Activated CD4-positive, alpha-beta T cell treated with anti-CD3 and anti-CD28 coated beads, Interleukin-10, Interleukin-2, amounts not matched to agents 100 ng/mL and 50 ng/mL, durations not matched to agents 16 hours and 8 hours (primary cell): ENCODE results near the gene HTR1E.
"Not testable (repeated sequence)": the region's sequence is repeated elsewhere in the genome, so short reads cannot be mapped to it uniquely, and the experiment has no call there.

ENCODE experiments used
- DNase-seq: peaks from one replicate; pipeline ENCODE4 v3.0.0-alpha.2; 2020

The HTR1E gene, protein sequence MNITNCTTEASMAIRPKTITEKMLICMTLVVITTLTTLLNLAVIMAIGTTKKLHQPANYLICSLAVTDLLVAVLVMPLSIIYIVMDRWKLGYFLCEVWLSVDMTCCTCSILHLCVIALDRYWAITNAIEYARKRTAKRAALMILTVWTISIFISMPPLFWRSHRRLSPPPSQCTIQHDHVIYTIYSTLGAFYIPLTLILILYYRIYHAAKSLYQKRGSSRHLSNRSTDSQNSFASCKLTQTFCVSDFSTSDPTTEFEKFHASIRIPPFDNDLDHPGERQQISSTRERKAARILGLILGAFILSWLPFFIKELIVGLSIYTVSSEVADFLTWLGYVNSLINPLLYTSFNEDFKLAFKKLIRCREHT

DNA sequence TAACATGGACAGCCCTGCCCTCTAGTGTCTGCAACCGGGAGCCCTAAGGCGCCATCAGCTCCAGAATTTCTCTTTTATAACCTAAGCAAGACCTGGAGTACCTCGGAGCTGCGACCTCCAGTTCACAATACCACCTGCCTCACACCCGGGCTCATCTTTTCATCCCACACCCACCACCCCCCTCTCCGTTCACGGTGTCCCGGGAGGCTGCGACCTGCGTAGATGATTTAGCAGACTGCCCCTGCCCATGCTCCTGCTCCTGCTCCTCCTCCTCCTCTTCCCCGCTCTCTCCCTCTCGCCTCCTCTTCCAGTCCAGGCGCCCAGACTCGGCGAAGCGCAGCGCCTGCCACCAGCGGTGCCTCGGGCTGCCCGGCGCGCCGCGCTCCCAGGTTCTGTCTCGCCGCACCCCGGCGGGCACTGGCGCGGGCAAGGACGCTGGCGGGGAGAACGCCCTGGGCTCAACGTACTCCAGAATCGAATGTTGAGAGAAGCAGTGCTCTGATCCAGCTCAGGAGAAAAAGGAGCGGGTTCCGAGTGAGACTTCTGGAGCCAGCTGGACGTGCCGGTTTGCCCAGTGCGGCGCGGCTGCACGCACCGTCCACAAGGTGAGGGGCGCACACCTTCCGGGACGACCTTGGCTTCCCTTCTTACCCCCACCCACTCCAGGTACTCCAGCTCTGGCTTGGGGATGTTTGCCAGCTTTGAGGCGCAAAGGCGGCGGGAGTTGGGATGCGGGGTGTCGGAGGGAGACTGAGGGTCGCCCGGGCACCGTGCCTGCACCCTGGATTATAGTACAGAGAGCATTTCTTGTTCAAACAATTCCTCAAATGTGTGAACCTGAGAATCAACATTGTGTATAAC, at the start of gene HTR1E:
TSS of gene HTR1E (plus strand) at position 310 of the 861 bp plus-strand sequence. CDS start 77,807 bp downstream, outside the sequence.
- DNase-seq, result peak; percentile 32

DNA sequence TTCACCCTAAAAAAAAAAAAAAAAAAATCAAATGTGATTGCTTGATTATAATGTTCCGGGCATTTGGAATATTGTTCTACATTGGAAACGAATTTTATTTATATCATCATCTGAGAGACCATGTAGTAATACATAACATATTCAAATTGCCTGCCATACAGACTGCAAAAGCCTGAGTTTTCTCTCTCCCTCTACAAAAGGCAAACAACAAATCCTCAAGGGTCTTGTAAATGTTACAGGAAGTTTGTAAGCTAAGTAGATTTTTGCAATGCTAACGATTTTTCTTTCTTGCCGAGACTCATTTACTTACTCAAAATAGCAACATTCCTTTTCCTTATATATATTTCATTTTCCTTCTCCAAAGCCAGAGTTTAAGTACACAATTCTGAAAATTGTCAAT, 49.0 kb upstream of the HTR1E start:
- no peak for DNase-seq

DNA sequence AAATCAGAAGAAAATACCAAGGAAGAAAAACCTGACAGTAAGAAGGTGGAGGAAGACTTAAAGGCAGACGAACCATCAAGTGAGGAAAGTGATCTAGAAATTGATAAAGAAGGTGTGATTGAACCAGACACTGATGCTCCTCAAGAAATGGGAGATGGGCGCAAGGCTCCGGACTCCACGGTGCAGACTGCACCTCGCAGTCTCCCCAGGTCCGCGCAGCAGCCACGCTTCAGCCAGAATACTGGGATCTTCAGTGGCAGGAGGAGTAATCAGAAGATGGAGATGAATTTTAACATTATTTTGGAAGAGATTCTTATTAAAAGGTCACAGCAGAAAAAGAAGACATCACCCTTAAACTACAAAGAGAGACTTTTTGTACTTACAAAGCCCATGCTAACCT, 40.1 kb upstream of the HTR1E start:
- not testable (repeated sequence) for DNase-seq

DNA sequence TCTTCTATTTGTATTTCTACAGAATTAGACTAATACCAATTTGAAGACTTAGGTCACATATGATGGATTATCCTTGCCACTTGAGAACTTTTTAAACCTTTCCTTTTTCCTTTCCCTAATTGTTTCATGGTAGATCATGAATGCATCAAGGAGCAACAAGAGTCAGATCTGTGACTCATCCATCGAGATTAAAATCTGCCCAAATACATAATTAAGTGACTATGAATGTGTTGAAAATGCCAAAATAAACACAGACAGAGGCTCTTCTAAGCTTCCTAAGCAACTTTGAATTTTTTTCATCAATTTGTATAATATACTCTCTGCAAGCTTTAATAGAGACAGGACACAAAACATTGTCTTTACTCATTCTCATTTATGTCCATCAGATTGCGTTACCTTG, 23.5 kb upstream of the HTR1E start:
- no peak for DNase-seq

DNA sequence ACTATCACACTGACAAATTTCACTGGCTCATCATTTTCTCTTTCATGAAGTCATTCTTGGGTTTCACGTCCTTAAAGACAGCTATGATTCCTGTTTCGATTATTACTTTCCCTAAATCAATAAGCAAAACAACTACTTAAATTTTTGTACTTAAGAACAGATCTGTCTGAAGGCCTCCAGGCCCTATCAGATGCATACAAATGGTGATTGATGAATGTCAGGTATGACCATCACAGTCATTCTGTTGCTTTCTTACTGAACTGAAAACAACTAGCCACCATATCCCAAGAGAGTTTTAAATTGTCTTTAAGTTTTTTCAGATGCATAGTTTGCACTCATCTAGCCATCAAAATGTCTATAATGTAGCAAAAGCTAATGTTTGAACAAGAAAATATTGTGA, 20.9 kb upstream of the HTR1E start:
- DNase-seq, result no peak

DNA sequence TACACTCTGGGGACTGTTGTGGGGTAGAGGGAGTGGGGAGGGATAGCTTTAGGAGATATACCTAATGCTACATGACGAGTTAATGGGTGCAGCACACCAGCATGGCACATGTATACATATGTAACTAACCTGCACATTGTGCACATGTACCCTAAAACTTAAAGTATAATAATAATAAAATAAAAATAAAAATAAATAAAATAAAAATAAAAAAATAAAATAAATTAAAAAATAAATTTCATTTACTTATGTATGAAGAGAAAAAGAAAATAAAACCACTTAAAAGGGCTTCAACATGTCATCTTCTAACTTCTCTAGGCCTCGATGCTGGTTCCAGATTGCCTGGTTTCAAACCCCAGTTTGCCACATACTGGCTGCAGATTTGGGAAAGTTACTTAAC, 10.2 kb upstream of the HTR1E start:
- not testable (repeated sequence) for DNase-seq

DNA sequence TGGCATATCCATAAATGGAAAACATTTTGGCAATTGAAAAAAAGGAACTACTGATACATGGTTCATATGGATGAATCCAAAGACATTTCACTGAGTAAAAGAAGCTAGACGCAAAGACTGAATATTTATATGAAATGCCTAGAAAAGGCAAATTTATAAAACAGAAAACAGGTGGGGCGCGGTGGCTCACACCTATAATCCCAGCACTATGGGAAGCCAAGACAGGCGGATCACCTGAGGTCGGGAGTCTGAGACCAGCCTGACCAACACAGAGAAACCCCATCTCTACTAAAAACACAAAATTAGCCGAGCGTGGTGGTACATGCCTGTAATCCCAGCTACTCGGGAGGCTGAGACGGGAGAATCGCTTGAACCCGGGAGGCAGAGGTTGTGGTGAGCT, 9.5 kb upstream of the HTR1E start:
- not testable (repeated sequence) for DNase-seq

DNA sequence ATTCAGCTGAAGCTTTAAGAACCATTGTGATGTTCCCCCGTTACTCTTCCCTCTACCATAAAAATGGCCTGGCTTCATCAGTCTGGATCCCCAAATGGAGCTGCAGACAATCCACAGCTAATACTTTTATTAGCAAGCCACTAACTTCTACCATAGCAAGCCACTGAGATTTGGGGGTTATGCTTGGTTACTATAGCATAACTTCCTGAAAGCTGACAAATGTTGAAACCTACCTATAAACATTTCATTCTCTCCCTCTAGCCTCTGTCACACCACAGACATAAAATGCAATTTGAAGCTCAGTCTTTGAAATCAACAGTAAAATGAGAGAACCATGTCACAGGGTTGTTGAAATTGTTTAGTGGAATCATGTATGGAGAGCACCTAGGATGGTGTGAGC, 3.0 kb upstream of the HTR1E start:
- DNase-seq, result no peak

DNA sequence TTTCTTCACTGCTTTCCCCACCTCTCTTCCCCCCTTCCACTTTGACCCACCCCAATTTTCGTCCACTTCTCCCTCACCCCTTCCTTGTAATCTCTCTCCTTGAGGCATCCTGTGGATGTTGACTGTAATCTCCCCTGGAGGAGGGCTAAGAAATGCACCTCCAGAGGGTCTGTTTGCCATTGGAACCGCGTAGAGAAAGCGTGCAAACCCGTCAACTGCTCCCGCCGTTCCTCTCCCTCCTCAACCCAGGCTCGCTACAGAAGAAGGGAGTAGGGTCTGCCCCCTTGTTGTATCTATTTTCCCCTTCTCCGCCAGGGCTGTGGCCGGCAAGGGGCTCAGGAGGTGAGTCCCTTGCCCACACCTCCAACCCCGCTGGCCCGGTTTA, 502 bp upstream of the HTR1E start:
- no peak for DNase-seq

DNA sequence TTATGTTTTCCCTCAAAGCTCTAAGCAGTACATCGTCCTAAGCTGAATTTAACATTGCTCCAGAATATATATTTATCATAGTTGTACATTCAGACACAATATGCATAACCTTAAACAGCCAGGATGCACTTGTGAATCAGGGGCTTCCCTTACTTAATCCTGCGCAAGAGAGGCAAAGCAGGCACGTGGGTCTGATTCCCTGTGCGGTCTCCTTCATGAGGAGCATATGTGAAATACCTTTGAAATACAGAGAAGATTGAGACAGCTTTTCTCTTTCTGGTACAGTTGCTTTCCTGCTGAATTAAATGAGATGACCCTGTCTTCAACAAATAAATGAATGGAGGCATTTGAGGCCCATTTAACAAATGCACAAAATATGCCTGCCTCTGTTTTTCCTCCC, 1.5 kb downstream of the HTR1E start:
- no peak for DNase-seq

DNA sequence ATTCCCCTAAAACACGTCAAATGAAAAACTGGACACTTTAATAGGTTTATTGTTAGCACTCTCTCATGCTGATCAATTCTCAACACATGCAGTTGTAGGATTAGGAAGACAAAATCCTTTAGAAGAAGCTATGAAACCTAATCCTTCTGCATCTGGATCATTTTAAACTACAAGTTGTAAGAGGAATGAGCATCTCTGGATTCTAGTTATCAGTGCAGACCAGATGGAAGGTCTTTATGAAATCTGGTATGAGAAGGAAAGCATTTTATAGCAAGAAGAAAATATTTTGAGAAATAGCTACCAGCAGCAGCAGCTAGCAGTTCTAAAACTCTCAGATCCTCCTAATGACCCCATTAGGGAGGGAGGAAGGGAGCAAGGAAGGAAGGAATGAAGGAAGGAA, 4.1 kb downstream of the HTR1E start:
- no peak for DNase-seq

DNA sequence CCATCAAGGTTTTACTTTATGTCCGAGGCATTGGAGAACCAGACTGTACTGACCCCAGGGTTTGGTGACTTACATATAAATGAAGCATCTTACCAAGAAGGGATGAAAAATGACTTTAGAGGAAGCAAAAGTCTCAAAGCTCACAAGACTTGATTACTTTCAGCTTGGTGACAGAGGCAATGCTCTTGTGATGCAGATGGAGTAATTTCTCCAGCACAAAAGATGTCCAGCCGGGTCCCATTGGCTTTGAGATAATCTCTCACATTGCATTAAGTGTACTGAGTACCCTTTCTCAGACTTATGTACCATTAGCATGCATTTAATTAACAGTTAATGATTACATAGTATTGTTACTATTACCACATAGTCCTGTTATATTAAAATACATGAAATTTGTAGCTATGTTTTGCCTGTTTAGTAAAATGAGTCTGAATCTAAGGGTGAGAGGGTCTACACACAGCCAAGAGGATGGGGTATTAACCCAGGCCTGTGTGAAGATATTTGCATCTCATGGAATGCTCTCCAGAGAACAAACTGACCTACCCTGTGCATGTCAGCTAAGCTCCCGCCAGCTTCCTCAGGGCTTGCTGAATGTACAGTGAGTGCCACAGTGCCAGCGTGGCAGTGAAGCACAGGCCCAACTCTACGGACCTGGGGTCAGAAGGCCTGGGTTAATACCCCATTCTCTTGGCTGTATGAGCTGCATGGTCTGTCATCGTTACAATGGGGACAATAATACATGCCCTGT, 5.6 kb downstream of the HTR1E start:
- no peak for DNase-seq

DNA sequence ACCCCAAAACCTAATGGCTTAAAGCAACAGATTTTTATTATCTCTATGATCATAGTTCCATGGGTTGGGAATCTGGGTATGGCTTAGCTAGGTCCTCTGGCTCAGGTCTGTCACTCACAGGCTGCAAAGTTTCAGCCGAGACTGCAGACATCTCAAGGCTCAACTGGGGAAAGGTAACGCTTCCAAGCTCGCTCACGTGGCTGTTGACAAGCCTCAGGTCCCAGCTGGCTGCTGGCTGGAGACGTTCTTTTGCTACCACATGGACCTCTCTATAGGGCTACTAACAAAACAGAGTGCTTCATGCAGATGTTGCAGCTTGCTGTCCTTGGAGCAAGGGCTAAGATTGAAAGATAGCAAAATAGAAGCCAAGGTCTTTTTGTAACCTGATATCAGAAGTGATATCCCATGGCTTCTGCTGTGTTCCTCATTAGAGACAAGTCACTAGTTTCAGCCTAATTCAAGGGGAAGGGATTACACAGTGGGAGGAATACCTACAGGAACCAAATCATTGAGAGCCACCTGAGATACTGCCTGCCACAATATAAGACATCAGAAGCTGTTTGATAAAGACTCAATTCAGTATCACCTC, 6.6 kb downstream of the HTR1E start:
- no peak for DNase-seq

DNA sequence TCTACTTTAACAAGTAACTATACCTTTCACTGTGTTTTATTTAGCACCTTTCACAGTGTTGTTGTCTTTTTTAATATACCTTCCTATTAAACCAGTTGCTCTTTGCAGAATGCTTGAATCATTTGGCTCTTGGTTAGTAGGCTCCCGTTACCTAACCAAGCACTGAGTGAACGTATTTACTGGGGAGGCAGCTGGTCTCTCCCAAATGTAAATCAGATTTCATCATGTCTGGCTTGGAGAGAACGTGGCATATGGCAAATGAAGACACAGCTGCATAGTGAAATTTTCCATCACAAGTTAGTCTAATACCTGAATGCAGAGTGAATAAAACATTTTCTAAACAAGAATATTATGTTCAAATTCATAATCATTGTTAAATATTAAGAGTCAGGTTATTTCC, 12.4 kb downstream of the HTR1E start:
- DNase-seq, result no peak

DNA sequence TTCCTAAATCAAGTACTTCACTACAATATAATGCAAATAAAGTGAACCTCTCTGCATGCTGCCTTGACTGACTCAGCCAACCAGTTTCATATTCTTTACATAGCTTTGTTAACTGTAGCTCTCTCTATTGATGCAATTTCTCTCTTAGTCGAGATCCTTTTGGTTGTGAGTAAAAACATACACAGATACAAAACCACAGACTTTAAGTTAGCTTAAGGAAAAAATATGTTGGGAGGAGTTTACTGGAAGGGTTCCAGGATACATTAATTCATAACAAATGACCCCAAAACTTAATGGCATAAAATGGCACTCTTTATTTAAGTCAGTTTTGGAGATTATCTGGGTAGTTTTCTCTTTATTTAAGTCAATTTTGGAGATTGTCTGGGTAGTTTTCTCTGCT, 15.7 kb downstream of the HTR1E start:
- DNase-seq, result no peak

DNA sequence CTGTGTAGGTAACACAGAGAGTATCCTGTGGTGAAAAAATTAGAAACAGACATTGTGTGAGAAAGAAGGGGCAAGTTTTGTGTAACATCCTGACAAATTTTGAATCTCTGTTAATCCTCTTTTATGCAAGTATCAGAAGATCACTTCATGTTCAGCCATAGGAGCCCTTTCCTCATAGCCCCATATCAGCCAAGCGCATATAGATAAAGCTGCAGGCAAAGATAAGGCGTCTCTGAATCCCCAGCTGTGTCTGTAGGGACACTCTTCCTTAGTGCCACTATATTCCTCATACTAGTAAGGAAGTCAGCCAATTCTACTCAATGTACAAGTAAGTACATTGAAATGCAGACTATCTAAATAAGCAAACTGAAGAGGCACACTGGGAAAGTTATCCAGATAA, 22.3 kb downstream of the HTR1E start:
- DNase-seq, result no peak

DNA sequence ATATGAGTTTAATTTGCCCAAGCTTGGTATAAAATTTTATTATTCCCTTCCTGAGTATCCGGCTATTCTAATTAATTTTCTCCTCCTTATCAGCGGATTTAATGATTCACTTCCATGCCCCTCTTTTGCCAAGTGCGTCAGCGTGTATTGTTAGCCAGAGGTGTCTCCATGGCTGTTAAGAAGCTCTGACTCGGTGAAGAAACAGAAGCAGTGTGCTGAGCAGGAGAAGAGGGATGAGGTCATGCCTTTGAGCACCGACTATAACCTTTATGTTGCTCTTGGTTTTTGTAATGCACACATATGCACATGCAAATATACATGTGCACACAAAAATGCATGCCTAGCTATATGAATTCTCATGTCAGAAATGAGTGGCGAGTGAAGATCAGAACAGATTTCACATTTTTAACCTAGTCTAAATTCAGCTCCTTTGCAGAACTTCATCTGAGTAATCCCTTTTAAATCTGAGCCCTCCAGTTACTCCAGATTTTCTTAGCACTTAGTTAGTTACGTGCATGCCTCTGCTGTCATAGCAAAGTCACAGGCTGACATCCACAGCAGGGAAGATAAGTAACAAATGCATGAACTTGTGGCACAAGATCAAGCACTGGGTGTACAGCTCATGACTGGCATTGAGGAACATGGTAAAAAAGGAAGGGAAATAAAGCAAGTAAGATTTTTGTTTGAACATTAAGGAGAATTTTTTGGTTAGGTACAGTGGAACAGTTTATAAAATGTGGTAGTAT, 24.3 kb downstream of the HTR1E start:
- DNase-seq, result no peak

DNA sequence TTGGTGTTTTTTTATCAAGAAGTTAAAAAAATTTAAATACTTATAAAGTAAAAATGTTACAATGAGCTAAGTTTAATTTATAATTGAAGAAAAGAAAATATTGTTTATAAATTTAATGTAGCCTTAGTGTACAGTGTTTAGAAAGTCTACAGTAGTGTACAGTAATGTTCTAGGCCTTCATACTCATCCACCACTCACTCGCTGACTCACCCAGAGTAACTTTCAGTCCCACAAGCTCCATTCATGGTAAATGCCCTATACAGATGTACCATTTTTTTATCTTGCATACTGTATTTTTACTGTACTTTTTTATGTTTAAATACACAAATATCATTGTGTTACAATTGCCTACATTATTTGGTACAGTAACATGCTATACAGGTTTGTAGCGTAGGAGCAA, 26.0 kb downstream of the HTR1E start:
- no peak for DNase-seq

DNA sequence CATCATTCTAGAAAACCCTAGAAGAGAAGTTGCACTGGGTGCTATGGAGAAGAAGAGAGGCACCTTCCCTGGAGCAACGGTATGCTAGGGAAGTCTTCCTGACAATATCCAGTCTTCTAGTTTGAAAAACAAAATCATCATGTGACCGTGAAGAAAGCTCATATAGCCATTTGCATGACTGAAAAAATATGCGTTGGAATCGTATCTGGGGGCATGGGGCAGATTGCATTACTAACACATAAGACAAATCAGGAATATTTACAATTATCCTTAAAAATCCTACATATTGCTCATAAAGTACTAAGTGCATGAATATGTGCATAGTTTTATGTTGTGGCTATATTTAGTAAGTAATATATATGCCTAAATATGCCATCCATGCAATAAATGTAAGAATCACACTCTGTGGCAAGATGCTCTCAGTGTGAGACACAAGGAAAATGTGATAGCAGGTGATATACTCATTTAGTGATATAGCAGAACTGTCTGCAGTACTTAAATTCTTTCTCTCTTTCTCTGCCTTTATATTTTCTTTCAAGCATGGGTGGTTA, 26.8 kb downstream of the HTR1E start:
- DNase-seq, result no peak

DNA sequence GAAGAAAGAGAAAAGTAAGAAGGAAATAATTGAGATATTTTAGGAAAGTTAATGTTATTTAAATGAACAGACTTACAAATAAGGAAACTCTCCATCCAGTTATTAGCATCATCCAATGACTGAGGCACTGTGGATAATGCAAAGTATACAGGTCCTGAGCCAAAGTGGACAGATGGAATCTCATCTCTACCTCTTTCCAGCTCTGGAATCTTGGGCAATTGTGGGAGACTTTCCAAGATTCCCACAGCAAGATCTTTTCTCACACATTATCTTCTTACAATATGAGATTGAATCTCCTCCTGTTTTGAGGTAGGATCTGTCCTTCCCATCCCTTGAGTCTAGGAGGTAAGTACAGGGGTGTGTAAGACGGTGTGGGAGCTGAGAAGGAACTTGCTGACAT, 28.9 kb downstream of the HTR1E start:
- no peak for DNase-seq

DNA sequence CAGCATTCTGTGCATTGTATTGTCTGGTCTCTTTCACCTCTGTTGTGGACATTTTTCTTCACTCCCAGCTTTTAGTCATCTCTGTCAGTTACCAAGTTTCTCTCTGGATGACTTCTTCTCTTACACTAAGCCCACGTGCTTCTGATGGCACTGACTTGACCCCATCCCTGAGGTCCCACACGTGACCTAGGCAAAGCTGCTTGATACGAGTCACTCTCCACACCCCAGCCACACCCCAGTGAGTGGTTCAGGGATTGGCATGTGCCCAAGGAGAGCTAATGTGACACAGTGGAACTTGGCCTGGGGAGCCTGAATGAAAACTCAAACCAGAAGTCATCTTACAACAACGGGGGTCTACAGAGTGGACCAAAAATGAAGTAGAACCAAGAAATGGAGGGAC, 32.2 kb downstream of the HTR1E start:
- no peak for DNase-seq

DNA sequence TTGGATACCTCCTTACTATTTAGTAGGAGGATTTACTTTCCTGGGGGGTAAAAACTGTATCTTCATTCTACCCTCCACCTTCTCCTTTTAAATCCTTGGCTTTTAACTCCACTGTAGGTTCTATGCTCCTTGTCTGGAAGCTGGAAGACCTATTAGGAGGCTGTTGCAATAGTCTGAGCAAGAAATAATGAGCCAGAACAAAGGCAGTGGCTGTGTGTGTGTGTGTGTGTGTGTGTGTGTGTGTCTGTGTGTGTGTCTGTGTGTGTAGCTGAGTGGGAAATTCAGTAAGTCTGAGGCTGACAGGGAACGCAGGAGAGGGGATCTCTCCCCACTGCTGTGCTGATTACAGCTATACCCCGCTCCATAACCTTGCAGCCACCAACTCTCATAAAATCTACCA, 35.8 kb downstream of the HTR1E start:
- DNase-seq, result no peak
